Stimulated activated naive CD8-positive, alpha-beta T cell treated with anti-CD3 and anti-CD28 coated beads, Interleukin-15, Interleukin-2, amounts not matched to agents 100 ng/mL and 50 ng/mL, for 24 hours (primary cell): Measurements from ENCODE around the gene SNX3.

ENCODE experiments used
- H3K27ac Mint-ChIP-seq: one replicate; pipeline ENCODE4 v1.8.0; 2021; ENCODE audit warnings: mild to moderate bottlenecking, mixed read lengths
- H3K27me3 Mint-ChIP-seq: one replicate; pipeline ENCODE4 v1.8.0; 2021; ENCODE audit warnings: mixed read lengths
- H3K36me3 Mint-ChIP-seq: one replicate; pipeline ENCODE4 v1.8.0; 2021; ENCODE audit warnings: low read depth, mixed read lengths
- H3K4me1 Mint-ChIP-seq: one replicate; pipeline ENCODE4 v1.8.0; 2021; ENCODE audit warnings: low read depth, mixed read lengths
- H3K4me3 Mint-ChIP-seq: one replicate; pipeline ENCODE4 v1.8.0; 2021; ENCODE audit warnings: mild to moderate bottlenecking, mixed read lengths
- H3K9me3 Mint-ChIP-seq: one replicate; pipeline ENCODE4 v1.8.0; 2021; ENCODE audit warnings: mixed read lengths

The SNX3 gene

GRCh38 chr6:108200631-108201030 lies 60.2 kb downstream of the SNX3 start:
- H3K9me3 Mint-ChIP-seq: no peaks in the 10 kb centered on the region
- peaks cover 3% of the 10 kb centered on the region for H3K36me3 Mint-ChIP-seq
- peaks cover 5% of the 10 kb centered on the region for H3K4me1 Mint-ChIP-seq
- H3K27ac Mint-ChIP-seq: no peak overlapping the region
- no peak overlapping the region for H3K4me3 Mint-ChIP-seq
- H3K27me3 Mint-ChIP-seq: no peaks in the 10 kb centered on the region

GRCh38 chr6:108200186-108200585 lies 60.7 kb downstream of the SNX3 start:
- Mint-ChIP-seq H3K9me3 (no peaks in the 10 kb centered on the region), H3K4me3 (no peak overlapping the region), H3K4me1 (peaks cover 5% of the 10 kb centered on the region), H3K36me3 (no peaks in the 10 kb centered on the region), H3K27me3 (no peaks in the 10 kb centered on the region), H3K27ac (no peak overlapping the region)

- H3K36me3 Mint-ChIP-seq: no peaks in the 10 kb centered on the region
- H3K27me3 Mint-ChIP-seq: peaks cover 5% of the 10 kb centered on the region
- peaks cover 5% of the 10 kb centered on the region for H3K4me1 Mint-ChIP-seq
- no peak overlapping the region for H3K4me3 Mint-ChIP-seq
- no peaks in the 10 kb centered on the region for H3K9me3 Mint-ChIP-seq
- no peak overlapping the region for H3K27ac Mint-ChIP-seq
Observed at GRCh38 chr6:108198761-108199498, 61.9 kb downstream of the SNX3 start.

- H3K9me3 Mint-ChIP-seq: no peaks in the 10 kb centered on the region
- no peaks in the 10 kb centered on the region for H3K36me3 Mint-ChIP-seq
- no peak overlapping the region for H3K4me3 Mint-ChIP-seq
- H3K27me3 Mint-ChIP-seq: peaks cover 9% of the 10 kb centered on the region
- no peaks in the 10 kb centered on the region for H3K4me1 Mint-ChIP-seq
- H3K27ac Mint-ChIP-seq: no peak overlapping the region
Observed at GRCh38 chr6:108195209-108195608, 65.6 kb downstream of the SNX3 start.

- Mint-ChIP-seq H3K27ac (no peak overlapping the region), H3K27me3 (peaks cover 10% of the 10 kb centered on the region), H3K36me3 (no peaks in the 10 kb centered on the region)
Observed at GRCh38 chr6:108194503-108194902, 66.3 kb downstream of the SNX3 start.

GRCh38 chr6:108193835-108194234 lies 67.0 kb downstream of the SNX3 start:
- Mint-ChIP-seq H3K4me1 (no peaks in the 10 kb centered on the region), H3K4me3 (no peak overlapping the region), H3K27ac (no peak overlapping the region), H3K36me3 (no peaks in the 10 kb centered on the region), H3K9me3 (no peaks in the 10 kb centered on the region), H3K27me3 (peaks cover 17% of the 10 kb centered on the region)

More at GRCh38 chr6:108194503-108194902, 66.3 kb downstream of the SNX3 start:
- Mint-ChIP-seq H3K9me3 (no peaks in the 10 kb centered on the region), H3K4me3 (no peak overlapping the region), H3K4me1 (no peaks in the 10 kb centered on the region)

GRCh38 chr6:108193131-108193530 lies 67.7 kb downstream of the SNX3 start:
- Mint-ChIP-seq H3K27ac (no peak overlapping the region), H3K9me3 (no peaks in the 10 kb centered on the region), H3K36me3 (no peaks in the 10 kb centered on the region), H3K27me3 (peaks cover 18% of the 10 kb centered on the region), H3K4me3 (no peak overlapping the region), H3K4me1 (no peaks in the 10 kb centered on the region)

GRCh38 chr6:108187519-108187918 lies 73.3 kb downstream of the SNX3 start:
- no peaks in the 10 kb centered on the region for H3K4me1 Mint-ChIP-seq
- no peaks in the 10 kb centered on the region for H3K9me3 Mint-ChIP-seq
- H3K4me3 Mint-ChIP-seq: no peak overlapping the region
- H3K27ac Mint-ChIP-seq: no peak overlapping the region
- peaks cover 25% of the 10 kb centered on the region for H3K27me3 Mint-ChIP-seq
- no peaks in the 10 kb centered on the region for H3K36me3 Mint-ChIP-seq

GRCh38 chr6:108186226-108186625 lies 74.6 kb downstream of the SNX3 start:
- Mint-ChIP-seq H3K9me3 (no peaks in the 10 kb centered on the region), H3K36me3 (no peaks in the 10 kb centered on the region), H3K27ac (no peak overlapping the region), H3K27me3 (peaks cover 30% of the 10 kb centered on the region), H3K4me1 (no peaks in the 10 kb centered on the region), H3K4me3 (no peak overlapping the region)

- Mint-ChIP-seq H3K4me3 (no peak overlapping the region), H3K9me3 (no peaks in the 10 kb centered on the region), H3K27ac (no peak overlapping the region), H3K27me3 (peaks cover 65% of the 10 kb centered on the region), H3K4me1 (peaks cover 8% of the 10 kb centered on the region), H3K36me3 (no peaks in the 10 kb centered on the region)
Observed at GRCh38 chr6:108180776-108181175, 80.1 kb downstream of the SNX3 start.

GRCh38 chr6:108180266-108180665 lies 80.6 kb downstream of the SNX3 start:
- peaks cover 12% of the 10 kb centered on the region for H3K4me1 Mint-ChIP-seq
- no peaks in the 10 kb centered on the region for H3K36me3 Mint-ChIP-seq
- no peaks in the 10 kb centered on the region for H3K9me3 Mint-ChIP-seq
- H3K27ac Mint-ChIP-seq: no peak overlapping the region
- peaks cover 69% of the 10 kb centered on the region for H3K27me3 Mint-ChIP-seq
- no peak overlapping the region for H3K4me3 Mint-ChIP-seq

- H3K4me1 Mint-ChIP-seq: peaks cover 15% of the 10 kb centered on the region
- no peak overlapping the region for H3K4me3 Mint-ChIP-seq
- no peaks in the 10 kb centered on the region for H3K9me3 Mint-ChIP-seq
- H3K27ac Mint-ChIP-seq: no peak overlapping the region
- H3K27me3 Mint-ChIP-seq: peaks cover 74% of the 10 kb centered on the region
- H3K36me3 Mint-ChIP-seq: no peaks in the 10 kb centered on the region
Observed at GRCh38 chr6:108179741-108180140, 81.1 kb downstream of the SNX3 start.

- H3K4me3 Mint-ChIP-seq: peak overlapping the region; percentile 43
- no peak overlapping the region for H3K27ac Mint-ChIP-seq
- no peaks in the 10 kb centered on the region for H3K9me3 Mint-ChIP-seq
- H3K36me3 Mint-ChIP-seq: no peaks in the 10 kb centered on the region
- peaks cover 89% of the 10 kb centered on the region for H3K27me3 Mint-ChIP-seq
- H3K4me1 Mint-ChIP-seq: peaks cover 15% of the 10 kb centered on the region
Observed at GRCh38 chr6:108176281-108177089, 84.4 kb downstream of the SNX3 start.

GRCh38 chr6:108175592-108176279 lies 85.1 kb downstream of the SNX3 start:
- peaks cover 22% of the 10 kb centered on the region for H3K4me1 Mint-ChIP-seq
- no peak overlapping the region for H3K27ac Mint-ChIP-seq
- peak overlapping the region; percentile 43 for H3K4me3 Mint-ChIP-seq
- no peaks in the 10 kb centered on the region for H3K9me3 Mint-ChIP-seq
- H3K27me3 Mint-ChIP-seq: peaks cover 94% of the 10 kb centered on the region
- no peaks in the 10 kb centered on the region for H3K36me3 Mint-ChIP-seq

- Mint-ChIP-seq H3K27me3 (peaks cover 94% of the 10 kb centered on the region), H3K27ac (no peak overlapping the region), H3K4me1 (peaks cover 25% of the 10 kb centered on the region), H3K9me3 (no peaks in the 10 kb centered on the region), H3K4me3 (no peak overlapping the region), H3K36me3 (no peaks in the 10 kb centered on the region)
Observed at GRCh38 chr6:108175176-108175591, 85.7 kb downstream of the SNX3 start.
